ENCODE data around the gene GOLGA6D.
"Not testable (repeated sequence)": the region's sequence is repeated elsewhere in the genome, so short reads cannot be mapped to it uniquely, and the experiment has no call there.

Gene GOLGA6D

GRCh38 chr15:75282572-75282971, at the start of gene GOLGA6D:
TSS of gene GOLGA6D (plus strand) at chr15:75282835. CDS start at chr15:75282876, 41 bp downstream.
- H3K9me3 ChIP-seq, H3K4me1 ChIP-seq: not testable (repeated sequence)

GRCh38 chr15:75233504-75234190, 49.0 kb upstream of the GOLGA6D start:
- intact Hi-C loops (cut with DNase I; ENCODE audit: low total_unique reads): no loop called here
- Histone ChIP-seq H3K4me1 (no peaks in the 10 kb centered on the region), H3K9me3 (no peaks in the 10 kb centered on the region), H3K4me3 (no peak overlapping the region), H3K27ac (no peak overlapping the region), H3K27me3 (peaks cover 0 to 77% of the 10 kb centered on the region in 2 donors), H3K36me3 (no peaks in the 10 kb centered on the region)
- DNase-seq: peak; percentile 11 to 51
- no peak for TF ChIP-seq CTCF (IDR thresholded peaks at IDR 0.05)

More at GRCh38 chr15:75282572-75282971, at the start of gene GOLGA6D:
- DNase-seq; H3K27me3 ChIP-seq; intact Hi-C loops (cut with DNase I; ENCODE audit: low total_unique reads); H3K4me3 ChIP-seq; H3K36me3 ChIP-seq; H3K27ac ChIP-seq: not testable (repeated sequence)

- Histone ChIP-seq H3K9me3 (no peaks in the 10 kb centered on the region), H3K27me3 (peaks cover 0 to 70% of the 10 kb centered on the region in 2 donors), H3K27ac (no peak overlapping the region), H3K4me1 (no peaks in the 10 kb centered on the region), H3K4me3 (no peak overlapping the region), H3K36me3 (no peaks in the 10 kb centered on the region)
- peak; percentile 17 to 45 for DNase-seq
- intact Hi-C loops (cut with DNase I; ENCODE audit: low total_unique reads): no loop called here
- TF ChIP-seq CTCF (IDR thresholded peaks at IDR 0.05): no peak
These were observed 48.3 kb upstream of the GOLGA6D start for GRCh38 chr15:75234191-75234810.

- intact Hi-C loops (cut with DNase I; ENCODE audit: low total_unique reads): loop anchor here (5.0 kb wide), 1 partner anchor 67 kb away; no protein-coding TSS in a partner anchor
- TF ChIP-seq CTCF (IDR thresholded peaks at IDR 0.05): no peak
- Histone ChIP-seq H3K36me3 (no peaks in the 10 kb centered on the region), H3K4me1 (no peaks in the 10 kb centered on the region), H3K4me3 (no peak overlapping the region), H3K27me3 (peaks cover 0 to 70% of the 10 kb centered on the region in 2 donors), H3K9me3 (no peaks in the 10 kb centered on the region), H3K27ac (no peak overlapping the region)
- peak; percentile 12 to 43 for DNase-seq
These were observed 47.5 kb upstream of the GOLGA6D start for GRCh38 chr15:75235051-75235673.

GRCh38 chr15:75235760-75236729, 46.6 kb upstream of the GOLGA6D start:
- intact Hi-C loops (cut with DNase I; ENCODE audit: low total_unique reads): loop anchor here (5.0 kb wide), 1 partner anchor 66 kb away; no protein-coding TSS in a partner anchor
- H3K27ac ChIP-seq: no peak overlapping the region
- no peaks in the 10 kb centered on the region for H3K36me3 ChIP-seq
- peaks cover 0 to 66% of the 10 kb centered on the region in 2 donors for H3K27me3 ChIP-seq
- no peaks in the 10 kb centered on the region for H3K9me3 ChIP-seq
- TF ChIP-seq CTCF (IDR thresholded peaks at IDR 0.05): no peak
- DNase-seq: peak; percentile 10 to 54
- no peaks in the 10 kb centered on the region for H3K4me1 ChIP-seq
- no peak overlapping the region for H3K4me3 ChIP-seq
